GM19463 (cell line): ENCODE measurements around the gene IGFBPL1.

Experiments used
- ATAC-seq: cut with Tn5 transposase; IDR thresholded peaks from one replicate; pipeline ENCODE4 v1.9.1; 2021; ENCODE audit warnings: mild to moderate bottlenecking, moderate library complexity; ENCODE audit not compliant: unreplicated experiment

Gene IGFBPL1

DNA sequence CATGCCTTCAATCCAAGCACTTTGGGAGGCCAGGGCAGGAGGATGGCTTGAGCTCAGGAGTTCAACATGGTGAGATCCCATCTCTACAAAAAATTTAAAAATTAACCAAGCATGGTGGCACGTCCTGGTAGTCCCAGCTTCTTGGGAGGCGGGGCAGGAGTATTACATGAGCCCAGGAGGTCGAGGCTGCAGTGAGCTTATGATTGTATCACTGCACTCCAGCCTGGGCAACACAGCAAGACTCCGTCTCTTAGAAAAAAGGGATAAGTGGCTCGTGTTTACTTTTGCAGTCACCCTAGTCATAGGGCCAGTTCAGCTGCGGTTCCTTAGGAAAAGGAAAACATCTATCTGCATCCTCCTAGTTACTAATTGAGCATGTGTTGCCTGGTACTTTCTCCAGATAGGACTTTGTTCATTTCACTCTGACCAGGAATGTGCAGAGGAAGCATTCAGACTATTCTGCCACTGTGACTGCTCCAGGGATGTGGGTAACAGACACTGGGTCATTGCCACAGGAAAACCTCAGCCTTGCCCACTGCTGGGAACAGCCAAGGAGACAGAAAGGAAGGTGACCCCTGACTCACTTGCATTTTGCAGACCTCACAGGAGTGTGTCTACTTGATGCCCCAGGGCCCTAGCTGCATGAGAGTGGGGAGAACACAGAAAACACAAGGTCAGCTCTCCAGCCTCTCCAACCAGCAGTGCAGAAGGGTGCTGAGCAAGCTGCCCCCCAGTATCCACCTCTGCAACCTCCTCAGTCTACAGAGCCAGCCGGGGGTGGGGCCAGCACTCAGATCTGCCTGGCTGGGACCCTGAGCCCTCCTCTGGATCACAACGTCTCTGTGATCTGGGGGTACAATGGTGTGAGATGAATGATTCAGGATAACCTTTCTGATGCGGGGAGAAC lies 65.6 kb downstream of the IGFBPL1 start:
- no peak for ATAC-seq

DNA sequence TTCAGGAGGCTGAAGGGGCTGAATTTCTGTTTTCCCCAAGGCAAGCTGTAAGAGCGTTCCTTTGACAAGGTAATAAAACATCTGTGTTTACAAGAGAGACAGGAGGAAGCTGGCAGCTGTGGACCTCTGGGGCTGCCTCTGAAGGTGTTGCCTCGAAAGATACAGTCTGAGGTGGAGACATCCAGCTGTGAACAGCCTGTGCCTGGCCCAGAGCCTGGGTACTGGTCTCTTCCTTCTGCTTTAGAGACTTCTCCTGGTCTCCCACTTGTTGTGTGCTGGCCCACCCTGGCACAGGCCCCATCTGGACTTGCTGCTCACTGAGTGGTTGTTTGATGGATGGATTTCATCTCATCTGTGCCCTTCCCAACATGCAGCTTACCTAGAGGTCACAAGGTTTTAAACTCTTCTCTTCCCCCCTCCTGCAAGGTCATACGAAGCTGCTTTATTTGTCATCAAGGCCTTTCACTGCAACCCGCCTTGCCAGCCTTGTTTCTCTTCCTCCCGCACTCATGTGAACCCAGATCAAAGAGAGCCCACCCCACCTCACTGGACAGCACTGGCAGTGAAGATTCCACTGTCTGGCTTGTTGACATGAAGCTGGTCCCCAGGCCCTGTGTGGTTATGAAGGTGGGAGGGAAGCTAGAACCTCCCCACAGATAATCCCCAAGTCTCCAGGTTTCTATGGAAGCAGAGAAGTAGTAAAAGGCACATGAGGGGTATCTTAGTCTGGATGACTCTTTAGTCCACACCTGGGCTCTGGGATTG lies 66.7 kb downstream of the IGFBPL1 start:
- no peak for ATAC-seq

DNA sequence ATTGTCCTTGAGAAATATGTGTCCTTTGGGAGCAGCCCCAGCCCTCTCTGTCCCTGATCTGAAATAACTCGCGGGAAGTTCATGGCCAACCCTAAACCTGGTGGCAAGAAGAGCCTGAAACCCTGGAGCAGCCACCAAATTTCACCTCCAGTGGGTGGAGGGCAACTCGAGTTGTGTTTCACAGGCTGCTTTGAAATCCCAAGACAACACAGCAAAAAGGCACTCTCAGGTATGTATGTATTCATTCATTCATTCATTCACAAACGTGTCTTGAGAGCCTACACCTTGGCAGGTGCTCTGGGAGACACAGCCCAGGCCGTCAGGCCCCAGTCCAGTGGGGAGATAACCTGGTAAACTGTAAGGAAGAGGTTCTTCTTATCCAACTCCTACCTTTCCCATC lies 67.4 kb downstream of the IGFBPL1 start:
- ATAC-seq: no peak
